ENCODE measurements around the gene CAMKK2. TPM values are rescaled to one million over a fixed set of nuclear protein-coding genes. Genes with fewer than 3 reads are reported as not detected.
A peak's percentile ranks its signal among the peaks of the same experiment; 100 is the strongest.
"Not testable (repeated sequence)": the region's sequence is repeated elsewhere in the genome, so short reads cannot be mapped to it uniquely, and the experiment has no call there.

CAMKK2 gene
- total RNA-seq, 1 experiment from 2014 or later: 20.1 TPM

DNA sequence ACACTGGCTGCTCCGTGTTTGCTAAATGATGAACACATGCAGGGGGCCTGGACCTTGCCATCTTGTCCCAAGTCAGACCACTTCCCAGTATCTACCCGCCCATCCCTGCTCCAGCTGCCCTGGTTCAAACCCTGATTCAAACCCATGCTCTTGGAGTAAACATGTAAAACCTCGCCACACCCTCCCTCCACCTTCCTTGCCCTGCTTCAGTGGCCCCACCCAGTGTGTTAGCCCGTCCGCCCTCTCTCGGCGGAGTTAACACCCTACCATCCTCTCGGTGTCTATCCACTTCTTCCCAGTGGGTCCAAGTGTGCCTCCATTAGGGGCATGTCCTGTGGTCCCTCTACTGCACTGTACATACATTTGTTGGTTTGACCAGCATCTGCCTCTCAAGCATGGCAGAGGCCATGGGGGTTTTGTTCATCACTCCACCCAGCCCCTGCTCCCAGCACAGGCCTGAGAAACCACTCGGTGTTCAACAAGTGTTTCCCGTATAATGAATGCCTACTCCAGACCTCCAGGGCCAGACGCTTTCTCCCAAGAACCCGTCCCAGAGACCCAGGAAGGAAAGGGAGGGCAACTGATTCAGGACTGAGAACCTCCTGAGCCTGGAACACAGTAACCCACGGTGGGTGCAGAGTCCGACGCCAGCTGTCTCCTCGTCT, 49.5 kb downstream of the CAMKK2 start:
- no peak for DNase-seq (ENCODE audit: low spot score)

DNA sequence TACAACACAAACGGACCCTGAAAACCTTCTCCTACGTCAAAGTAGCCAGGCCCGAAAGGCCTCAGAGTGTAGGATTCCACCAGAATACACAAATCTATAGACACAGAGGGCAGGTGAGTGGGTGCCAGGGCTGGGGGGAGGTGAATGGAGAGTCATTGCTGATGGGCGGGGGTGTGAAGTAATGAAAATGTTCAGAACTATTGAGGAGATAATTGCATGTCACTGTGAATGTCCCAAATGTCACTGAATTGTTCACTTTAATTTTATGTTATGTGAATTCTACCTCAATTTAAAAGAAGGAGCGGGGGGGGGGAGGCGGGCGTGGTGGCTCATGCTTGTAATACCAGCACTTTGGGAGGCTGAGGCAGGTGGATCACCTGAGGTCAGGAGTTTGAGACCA, 50.6 kb downstream of the CAMKK2 start:
- DNase-seq (ENCODE audit: low spot score): no peak

DNA sequence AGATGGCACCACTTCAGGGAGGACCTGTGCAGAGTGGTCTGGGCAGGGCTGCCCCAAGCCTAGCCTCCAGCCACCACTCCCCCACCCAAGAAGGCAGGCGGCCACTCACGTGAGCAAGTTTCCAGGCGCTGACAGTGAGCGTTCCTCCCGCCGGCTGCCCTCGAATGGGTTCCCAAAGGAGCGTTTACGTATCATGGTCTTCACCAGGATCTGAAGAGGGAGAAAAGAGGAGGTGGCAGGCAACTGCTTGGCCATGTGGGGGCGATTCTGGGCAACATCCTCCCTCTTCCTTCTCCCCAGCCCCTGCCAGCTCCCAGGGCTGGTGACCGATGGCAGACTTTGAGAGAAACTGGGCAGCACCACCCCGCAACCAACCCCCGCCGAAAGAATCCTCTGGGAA, 51.5 kb downstream of the CAMKK2 start:
- no peak for DNase-seq (ENCODE audit: low spot score)

- DNase-seq (ENCODE audit: low spot score): no peak
These were observed 55.1 kb downstream of the CAMKK2 start for GRCh38 chr12:121241156-121241970.

DNA sequence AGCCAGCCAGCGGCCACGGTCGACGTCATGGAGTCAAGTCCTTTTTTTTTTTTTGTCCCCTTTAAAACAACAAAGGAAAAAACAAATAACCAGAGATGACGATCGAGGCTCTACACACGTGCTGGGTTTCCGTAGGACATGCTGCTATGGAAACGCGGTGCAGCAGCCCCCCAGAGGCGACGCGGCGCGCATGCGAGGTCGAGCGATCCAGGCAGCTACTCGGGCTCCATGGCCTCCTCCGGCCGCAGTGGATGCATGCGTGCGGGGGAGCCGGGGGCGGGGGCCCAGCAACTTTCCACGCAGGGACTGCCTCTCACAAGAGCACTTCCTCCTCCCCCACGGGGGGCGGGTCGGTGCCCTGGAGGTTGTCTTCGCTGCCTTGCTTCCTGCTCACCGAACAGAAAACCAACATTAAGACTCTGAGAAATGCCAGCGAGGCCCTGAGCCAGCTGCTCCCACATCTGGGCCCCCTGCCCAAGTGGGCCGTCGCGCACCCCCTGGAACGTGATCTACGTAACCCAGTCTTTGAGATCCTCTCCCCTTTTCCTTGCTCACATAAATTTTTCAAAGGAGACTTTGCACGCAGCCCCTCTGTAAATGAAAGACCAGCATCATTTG, 55.9 kb downstream of the CAMKK2 start:
- DNase-seq (ENCODE audit: low spot score): no peak

DNA sequence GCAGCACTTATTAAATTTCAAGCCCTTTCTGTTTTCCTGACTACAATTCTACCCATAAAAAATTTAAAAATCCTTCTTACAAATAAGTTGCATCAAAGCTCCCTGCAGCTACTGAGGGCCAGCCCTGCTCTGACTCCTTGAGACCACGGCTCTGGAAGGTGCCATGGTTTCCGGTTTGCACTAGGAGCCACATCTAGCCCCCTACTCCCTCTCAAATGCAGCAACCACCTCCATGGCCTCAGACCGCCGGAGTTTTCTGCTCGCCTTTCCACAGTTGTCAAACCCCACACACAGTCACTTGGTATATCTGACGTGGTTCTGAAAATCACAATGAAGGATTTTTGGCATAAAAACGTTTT, 56.5 kb downstream of the CAMKK2 start:
- DNase-seq (ENCODE audit: low spot score): no peak

DNA sequence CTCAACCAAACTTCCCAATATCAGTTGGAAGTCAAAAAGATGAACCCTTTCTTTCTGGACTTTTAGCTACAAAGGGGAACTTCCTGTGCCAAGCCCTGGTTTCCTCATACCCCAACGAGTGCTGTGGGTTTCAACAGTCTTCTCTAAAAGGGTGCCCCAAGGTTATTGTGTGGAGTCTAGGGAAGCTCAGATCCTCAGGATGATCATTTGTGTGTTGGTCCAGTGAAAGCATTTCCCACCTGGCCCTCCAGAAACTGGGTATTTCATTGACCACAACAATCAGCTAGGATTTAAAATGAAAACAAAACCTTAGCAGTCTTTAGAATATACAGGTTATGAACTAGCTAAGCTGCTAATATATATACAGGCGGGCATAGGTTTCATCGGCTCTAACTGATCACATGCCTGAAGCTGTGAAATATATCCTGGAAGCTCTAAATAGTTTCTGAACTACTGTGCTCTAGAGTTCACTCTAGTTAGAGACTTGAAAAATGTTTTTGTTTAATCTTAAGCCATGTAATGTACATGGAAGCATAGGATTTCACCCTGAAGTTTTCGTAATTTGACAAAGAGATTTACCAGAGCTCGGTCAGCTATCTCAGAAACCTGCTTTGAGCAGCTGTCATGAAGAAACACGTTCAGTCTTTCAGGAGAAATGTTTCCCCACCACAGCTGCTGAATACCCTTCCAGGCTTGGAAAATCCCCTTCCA, 57.0 kb downstream of the CAMKK2 start:
- DNase-seq (ENCODE audit: low spot score): no peak

DNA sequence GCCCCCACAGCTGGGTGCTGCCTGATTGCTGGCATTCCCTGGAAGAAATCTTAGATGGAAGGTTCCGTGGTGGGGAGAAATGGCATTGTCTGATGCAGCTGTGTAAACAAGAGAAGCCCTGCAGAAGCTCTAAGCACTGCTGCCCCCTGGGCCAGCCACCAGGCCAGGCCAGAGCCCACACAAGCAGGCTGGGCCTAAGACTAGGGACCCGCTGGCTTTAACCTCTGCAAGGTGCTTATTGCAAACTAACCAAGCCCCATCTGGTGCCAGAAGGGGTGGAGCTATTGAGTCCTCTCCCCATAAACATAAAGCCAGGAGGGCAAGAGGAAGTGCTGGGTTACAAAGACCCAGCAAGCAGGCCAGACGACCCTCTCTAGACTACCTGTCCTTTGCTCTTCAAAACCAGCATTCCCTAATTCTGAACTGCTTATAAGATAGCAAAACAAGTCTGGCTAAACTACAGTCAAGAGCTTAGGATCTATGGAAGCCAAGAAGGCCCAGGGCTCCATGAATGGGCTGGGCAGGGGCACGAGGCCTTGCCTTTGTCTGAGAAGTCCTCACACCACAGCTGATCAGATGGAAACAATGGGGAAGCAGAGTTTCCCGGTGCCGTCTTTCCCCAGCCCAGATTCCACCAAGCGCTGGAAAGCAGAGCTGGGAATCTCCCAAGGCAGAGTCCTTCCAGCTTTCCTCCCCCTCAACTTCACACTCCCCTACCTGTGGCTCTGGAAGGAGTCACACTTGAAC, 57.7 kb downstream of the CAMKK2 start:
- no peak for DNase-seq (ENCODE audit: low spot score)

DNA sequence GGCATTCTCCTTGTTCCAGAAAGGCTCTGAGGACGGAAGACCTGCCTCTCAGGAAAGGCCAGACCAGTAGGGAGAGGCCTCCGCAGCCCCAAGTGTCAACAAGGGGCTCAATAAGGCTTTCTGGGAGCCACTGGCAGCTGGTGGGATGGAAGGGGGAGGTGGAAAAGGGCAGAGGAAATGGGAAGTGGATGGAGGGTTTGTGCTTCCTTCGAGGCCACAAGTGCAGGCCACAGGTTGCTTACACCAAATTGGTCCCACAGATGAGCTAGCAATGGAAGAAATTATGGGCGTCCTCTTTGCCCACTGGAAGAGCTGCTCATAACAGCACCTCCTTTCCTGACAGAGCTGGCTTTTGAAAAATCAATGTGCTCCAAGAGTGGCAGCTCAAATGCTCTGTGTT, 58.4 kb downstream of the CAMKK2 start:
- no peak for DNase-seq (ENCODE audit: low spot score)

DNA sequence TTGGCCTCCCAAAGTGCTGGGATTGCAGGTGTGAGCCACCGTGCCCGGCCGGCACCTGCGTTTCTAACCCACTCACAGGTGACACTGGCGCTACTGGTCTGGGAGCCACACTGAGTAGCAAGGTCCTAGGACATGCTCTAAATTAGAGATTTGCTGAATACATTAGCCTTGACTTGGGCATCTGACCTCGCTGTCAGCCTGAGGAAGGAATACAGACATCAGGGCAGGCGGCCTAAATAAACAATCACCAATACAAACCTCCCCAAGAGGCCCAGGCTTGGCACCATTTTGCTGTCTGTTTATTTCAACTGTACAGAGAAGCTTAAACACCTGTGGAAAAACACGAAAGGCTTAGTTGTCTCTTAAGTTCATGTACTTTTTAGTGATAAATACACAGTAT, 59.1 kb downstream of the CAMKK2 start:
- DNase-seq (ENCODE audit: low spot score): no peak

DNA sequence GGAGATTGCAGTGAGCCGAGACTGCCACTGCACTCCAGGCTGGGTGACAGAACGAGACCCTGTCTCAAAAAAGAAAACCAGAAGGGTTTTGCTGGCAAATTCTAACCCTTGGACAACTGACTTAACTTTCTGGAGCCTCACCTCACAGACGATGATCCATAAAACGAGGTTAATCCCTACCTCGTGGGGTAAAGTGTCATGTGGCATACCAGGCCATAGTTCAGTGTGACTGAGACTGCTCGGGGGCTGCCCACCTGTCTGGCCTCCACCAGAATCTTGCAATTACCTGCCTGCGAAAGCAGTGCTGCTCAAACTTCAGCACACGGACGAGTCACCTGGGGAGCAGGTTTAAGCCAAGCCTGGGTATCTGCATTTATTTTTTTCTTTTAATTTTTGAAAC, 59.7 kb downstream of the CAMKK2 start:
- no peak for DNase-seq (ENCODE audit: low spot score)

DNA sequence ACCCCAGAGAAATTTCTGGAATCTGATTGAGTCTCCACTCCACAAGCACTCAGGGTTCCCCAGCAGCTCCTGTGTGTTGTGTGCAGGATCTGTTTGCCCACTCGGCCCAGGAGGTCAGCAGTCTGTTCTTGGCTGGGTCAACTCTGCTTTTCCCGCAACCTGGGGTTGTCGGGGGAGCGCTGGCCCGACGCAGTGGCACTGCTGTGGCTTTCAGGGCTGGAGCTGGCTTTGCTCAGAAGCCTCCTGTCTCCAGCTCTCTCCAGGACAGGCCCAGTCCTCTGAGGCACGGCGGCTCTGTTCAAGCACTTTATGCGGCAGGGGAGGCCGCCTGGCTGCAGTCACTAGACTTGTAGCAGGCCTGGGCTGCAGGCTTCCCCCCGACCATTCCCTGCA, 62.9 kb downstream of the CAMKK2 start:
- no peak for DNase-seq (ENCODE audit: low spot score)

DNA sequence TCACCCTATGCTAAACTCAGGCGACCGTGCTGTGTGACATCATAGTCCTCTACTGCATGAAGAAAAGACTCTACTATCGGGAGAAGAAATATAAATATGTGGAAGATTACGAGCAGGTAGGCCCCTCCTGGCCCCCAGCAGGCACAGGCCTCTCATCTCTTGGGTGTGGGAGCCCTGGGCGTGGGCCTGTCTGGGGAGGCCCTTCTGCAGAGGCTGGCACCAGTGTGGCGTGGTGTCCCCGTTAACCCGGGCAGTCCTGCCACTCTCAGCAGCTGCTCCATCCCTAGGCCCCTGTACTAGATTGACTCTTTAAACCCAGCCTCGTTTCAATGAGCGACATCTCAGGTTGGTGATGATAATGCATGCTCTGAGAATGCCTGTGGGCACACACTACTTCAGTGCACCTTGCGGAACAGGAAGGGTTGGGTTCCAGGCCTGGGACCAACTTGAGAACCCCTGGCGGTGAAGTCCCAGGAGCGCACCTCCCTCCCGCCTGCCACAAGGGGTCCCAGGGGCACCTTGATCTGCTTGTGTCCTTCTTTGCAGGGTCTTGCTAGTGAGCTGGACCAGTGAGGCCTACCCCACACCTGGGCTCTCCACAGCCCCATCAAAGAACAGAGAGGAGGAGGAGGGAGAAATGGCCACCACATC, 63.4 kb downstream of the CAMKK2 start:
- DNase-seq (ENCODE audit: low spot score): no peak

GRCh38 chr12:121232163-121232562, 64.3 kb downstream of the CAMKK2 start:
- DNase-seq (ENCODE audit: low spot score): no peak

GRCh38 chr12:121230538-121230907, 66.0 kb downstream of the CAMKK2 start:
- DNase-seq (ENCODE audit: low spot score): no peak

DNA sequence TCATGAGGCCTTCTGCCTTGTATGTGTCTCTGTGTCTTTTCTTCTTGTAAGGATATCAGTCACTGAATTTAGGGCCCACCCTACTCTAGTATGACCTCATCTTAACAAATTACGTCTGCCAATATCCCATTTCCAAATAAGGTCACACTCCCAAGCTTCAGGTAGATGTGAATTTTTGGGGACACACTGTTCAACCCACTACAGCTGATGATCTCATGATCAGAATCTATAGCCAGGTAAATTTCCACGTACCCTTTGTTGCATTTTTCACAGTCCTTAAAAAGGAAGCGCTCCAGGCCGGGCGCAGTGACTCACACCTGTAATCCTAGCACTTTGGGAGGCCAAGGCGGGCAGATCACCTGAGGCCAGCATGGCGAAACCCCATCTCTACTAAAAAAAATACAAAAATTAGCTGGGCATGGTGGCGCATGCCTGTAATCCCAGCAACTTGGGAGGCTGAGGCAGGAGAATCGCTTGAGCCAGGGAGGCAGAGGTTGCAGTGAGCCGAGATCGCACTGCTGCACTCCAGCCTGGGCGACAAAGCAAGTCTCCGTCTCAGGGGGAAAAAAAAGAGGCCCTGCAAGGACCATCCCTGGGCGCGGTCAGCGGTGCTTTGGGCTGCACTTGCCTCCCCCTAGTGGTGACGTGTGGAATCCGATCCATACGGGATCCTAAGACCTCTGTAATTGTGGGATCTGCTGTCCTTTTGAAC, 66.5 kb downstream of the CAMKK2 start:
- peak; percentile 85 for DNase-seq (ENCODE audit: low spot score)

- no peak for DNase-seq (ENCODE audit: low spot score)
These were observed 67.4 kb downstream of the CAMKK2 start for GRCh38 chr12:121228919-121229665.

GRCh38 chr12:121227294-121227693, 69.2 kb downstream of the CAMKK2 start:
- peak; percentile 86 for DNase-seq (ENCODE audit: low spot score)

- not testable (repeated sequence) for DNase-seq (ENCODE audit: low spot score)
These were observed 69.6 kb downstream of the CAMKK2 start for GRCh38 chr12:121226871-121227270.

GRCh38 chr12:121226399-121226798, 70.1 kb downstream of the CAMKK2 start:
- no peak for DNase-seq (ENCODE audit: low spot score)
